KMS-11 (cell line): ENCODE measurements around the gene TBC1D9.

Experiments
- H2AFZ ChIP-seq: fragments of 200-600 bp; sonication (generic); 2 replicates; pipeline ENCODE4 v1.6.1; 2016; ENCODE audit warnings: antibody characterized with exemption, mixed run types, low read depth
- H3K27ac ChIP-seq: fragments of 200-600 bp; sonication (generic); 2 replicates; pipeline ENCODE4 v1.6.1; 2016; ENCODE audit warnings: mild to moderate bottlenecking, mixed run types
- H3K27me3 ChIP-seq: fragments of 200-600 bp; sonication (generic); 2 replicates; pipeline ENCODE4 v1.6.1; 2017; ENCODE audit warnings: mild to moderate bottlenecking, low read depth, mixed run types, moderate library complexity; ENCODE audit not compliant: insufficient read depth
- H3K36me3 ChIP-seq: fragments of 200-600 bp; sonication (generic); 2 replicates; pipeline ENCODE4 v1.6.1; 2017; ENCODE audit warnings: mild to moderate bottlenecking, mixed run types; ENCODE audit not compliant: insufficient read depth
- H3K4me1 ChIP-seq: fragments of 200-600 bp; sonication (generic); 2 replicates; pipeline ENCODE4 v1.6.1; 2016; ENCODE audit warnings: mild to moderate bottlenecking, low read depth, mixed run types; ENCODE audit not compliant: poor library complexity, severe bottlenecking
- H3K4me2 ChIP-seq: fragments of 200-600 bp; sonication (generic); 2 replicates; pipeline ENCODE4 v1.7.0; 2016; ENCODE audit warnings: mild to moderate bottlenecking, mixed run types
- H3K4me3 ChIP-seq: fragments of 200-600 bp; sonication (generic); IDR thresholded peaks from 2 replicates; pipeline ENCODE4 v1.6.1; 2017; ENCODE audit warnings: low read depth, low read length, mixed read lengths; ENCODE audit not compliant: insufficient read depth
- H3K79me2 ChIP-seq: fragments of 200-600 bp; sonication (generic); 2 replicates; pipeline ENCODE4 v1.6.1; 2016; ENCODE audit warnings: low read depth, mixed run types; ENCODE audit not compliant: insufficient read depth
- H3K9ac ChIP-seq: fragments of 200-600 bp; sonication (generic); 2 replicates; pipeline ENCODE4 v1.6.1; 2016; ENCODE audit warnings: mild to moderate bottlenecking, mixed run types
- H4K20me1 ChIP-seq: fragments of 200-600 bp; sonication (generic); 2 replicates; pipeline ENCODE4 v1.6.1; 2016; ENCODE audit warnings: mild to moderate bottlenecking, mixed run types; ENCODE audit not compliant: insufficient read depth
- TF ChIP-seq, protein P1 (sequence below): fragments of 200-600 bp; sonication (generic); conservative IDR thresholded peaks from 2 replicates; pipeline ENCODE4 v1.6.1; 2017; ENCODE audit warnings: low read depth, mild to moderate bottlenecking, antibody characterized with exemption, low read length, moderate library complexity, mixed read lengths

The TBC1D9 gene

DNA sequence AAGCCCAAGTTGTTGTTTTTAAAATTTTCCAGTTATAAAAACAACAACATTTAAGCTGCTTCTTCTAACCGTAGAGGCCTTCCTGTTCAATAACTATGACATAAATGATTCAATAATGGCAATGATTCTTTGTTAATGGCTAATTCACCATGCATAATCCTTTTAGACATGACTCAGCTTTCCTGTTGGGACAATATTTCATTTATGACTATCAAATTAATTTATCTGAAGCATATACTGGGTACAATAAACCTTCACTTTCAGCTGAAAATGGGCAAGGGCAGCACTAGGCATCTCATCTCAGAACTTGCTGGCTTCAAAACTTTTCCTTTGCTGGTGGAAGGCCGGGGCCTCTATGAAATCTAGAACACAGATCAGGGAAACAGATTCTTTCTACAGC lies 38.9 kb downstream of the TBC1D9 start:
- Histone ChIP-seq H3K79me2 (no peaks in the 10 kb centered on the region), H3K27ac (no peak overlapping the region), H4K20me1 (no peaks in the 10 kb centered on the region), H3K4me2 (no peak overlapping the region), H3K9ac (no peak overlapping the region), H3K36me3 (no peaks in the 10 kb centered on the region), H3K27me3 (no peaks in the 10 kb centered on the region), H3K4me3 (no peak overlapping the region), H2AFZ (no peak overlapping the region), H3K4me1 (peaks cover 7% of the 10 kb centered on the region)
- TF ChIP-seq, protein P1, sequence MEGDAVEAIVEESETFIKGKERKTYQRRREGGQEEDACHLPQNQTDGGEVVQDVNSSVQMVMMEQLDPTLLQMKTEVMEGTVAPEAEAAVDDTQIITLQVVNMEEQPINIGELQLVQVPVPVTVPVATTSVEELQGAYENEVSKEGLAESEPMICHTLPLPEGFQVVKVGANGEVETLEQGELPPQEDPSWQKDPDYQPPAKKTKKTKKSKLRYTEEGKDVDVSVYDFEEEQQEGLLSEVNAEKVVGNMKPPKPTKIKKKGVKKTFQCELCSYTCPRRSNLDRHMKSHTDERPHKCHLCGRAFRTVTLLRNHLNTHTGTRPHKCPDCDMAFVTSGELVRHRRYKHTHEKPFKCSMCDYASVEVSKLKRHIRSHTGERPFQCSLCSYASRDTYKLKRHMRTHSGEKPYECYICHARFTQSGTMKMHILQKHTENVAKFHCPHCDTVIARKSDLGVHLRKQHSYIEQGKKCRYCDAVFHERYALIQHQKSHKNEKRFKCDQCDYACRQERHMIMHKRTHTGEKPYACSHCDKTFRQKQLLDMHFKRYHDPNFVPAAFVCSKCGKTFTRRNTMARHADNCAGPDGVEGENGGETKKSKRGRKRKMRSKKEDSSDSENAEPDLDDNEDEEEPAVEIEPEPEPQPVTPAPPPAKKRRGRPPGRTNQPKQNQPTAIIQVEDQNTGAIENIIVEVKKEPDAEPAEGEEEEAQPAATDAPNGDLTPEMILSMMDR: no peak

DNA sequence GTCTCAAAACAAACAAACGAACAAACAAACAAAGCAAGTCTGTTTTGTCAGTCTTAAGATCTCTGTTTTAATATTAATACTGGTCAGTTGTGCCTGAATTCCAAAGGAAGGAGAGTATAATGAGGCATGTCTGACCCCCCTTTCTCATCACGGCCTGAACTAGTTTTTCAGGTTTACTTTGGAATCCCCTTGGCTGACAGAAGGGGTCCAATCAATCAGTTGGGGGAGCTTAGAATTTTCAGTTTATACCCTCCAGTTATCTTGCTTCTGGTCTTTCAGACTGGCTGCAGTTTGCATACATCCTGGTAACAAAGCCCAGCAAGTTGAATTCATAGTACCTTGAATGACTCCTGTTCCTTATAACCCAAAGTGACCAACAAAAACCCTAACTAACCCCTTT lies 41.1 kb downstream of the TBC1D9 start:
- Histone ChIP-seq H3K9ac (no peak overlapping the region), H3K4me2 (no peak overlapping the region), H3K36me3 (no peaks in the 10 kb centered on the region), H2AFZ (no peak overlapping the region), H3K4me3 (no peak overlapping the region), H3K79me2 (no peaks in the 10 kb centered on the region), H3K27me3 (no peaks in the 10 kb centered on the region), H3K27ac (no peak overlapping the region), H3K4me1 (peaks cover 7% of the 10 kb centered on the region), H4K20me1 (no peaks in the 10 kb centered on the region)
- TF ChIP-seq, protein P1: no peak

DNA sequence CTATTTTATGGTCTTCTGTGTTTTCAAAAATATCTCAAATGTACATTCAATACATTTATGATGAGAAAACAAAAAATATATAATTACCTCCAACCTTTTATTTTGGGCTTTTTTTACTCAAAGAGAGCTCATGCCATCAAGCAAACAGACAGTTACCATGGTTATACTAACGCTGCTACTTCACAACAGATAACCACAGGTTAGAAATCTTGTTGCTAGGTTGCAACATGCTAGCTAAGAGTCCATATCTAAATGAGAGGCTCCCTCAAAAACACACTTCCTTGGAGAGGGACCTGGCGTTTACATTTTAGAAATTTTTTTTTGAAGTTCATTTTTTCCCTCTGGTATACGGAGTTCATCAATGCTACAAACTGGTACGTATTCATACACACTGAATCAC lies 44.3 kb downstream of the TBC1D9 start:
- Histone ChIP-seq H3K27ac (no peak overlapping the region), H3K4me1 (no peaks in the 10 kb centered on the region), H3K4me2 (no peak overlapping the region), H3K9ac (no peak overlapping the region), H2AFZ (no peak overlapping the region), H3K4me3 (no peak overlapping the region), H4K20me1 (no peaks in the 10 kb centered on the region), H3K79me2 (no peaks in the 10 kb centered on the region), H3K36me3 (no peaks in the 10 kb centered on the region), H3K27me3 (no peaks in the 10 kb centered on the region)
- TF ChIP-seq, protein P1: no peak

DNA sequence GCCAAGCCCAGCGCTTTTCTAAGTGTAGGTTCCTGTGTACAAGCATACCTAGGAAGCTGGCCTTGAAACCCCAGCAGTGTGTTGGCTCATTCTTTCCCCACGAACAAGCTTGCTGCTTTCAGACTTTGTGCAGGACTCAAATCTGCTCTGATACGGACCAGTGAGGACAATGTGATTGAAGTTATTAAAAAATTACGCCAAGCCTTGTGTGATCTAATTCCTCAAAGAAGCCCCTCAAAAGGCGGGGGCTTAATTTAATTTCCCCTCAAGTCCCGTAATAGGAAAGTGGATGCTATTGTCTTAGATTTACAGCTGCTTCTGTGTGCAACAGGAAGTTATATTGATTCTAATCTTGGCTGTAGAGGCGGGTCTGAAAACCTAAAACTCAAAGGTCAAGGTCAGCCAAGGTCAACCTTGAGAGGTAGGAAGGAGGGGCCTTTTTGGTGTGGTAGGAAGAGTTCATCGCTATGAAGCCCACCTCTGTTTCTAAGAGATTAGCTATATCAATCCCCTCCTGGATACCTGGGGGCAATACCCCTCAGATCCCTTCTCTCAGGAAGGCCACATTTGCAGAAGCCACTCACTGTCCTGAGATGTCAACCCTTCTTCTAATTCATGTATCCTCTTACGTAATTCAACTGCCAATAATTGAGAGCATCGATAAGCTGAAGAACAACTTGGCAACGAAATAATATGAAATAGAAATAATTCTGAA lies 45.1 kb downstream of the TBC1D9 start:
- no peak overlapping the region for H3K27ac ChIP-seq
- no peak overlapping the region for H3K9ac ChIP-seq
- no peaks in the 10 kb centered on the region for H3K36me3 ChIP-seq
- no peak overlapping the region for H2AFZ ChIP-seq
- TF ChIP-seq, protein P1: no peak
- H3K4me2 ChIP-seq: no peak overlapping the region
- no peaks in the 10 kb centered on the region for H3K79me2 ChIP-seq
- no peaks in the 10 kb centered on the region for H3K4me1 ChIP-seq
- H3K27me3 ChIP-seq: no peaks in the 10 kb centered on the region
- H4K20me1 ChIP-seq: no peaks in the 10 kb centered on the region
- no peak overlapping the region for H3K4me3 ChIP-seq
